ENCODE results near the gene CYB561A3. TPM values are rescaled to one million over a fixed set of nuclear protein-coding genes. Genes with fewer than 3 reads are reported as not detected.

The CYB561A3 gene
- total and polyA plus RNA-seq, 9 donors = 8.8 to 21.3 (median 16.3) TPM

Other genes starting within 250 kb of the CYB561A3 start
- gene VPS37C, start 200.5 kb downstream of the CYB561A3 start, total RNA-seq = 10.0 TPM
- gene VPS37C, start 200.5 kb downstream of the CYB561A3 start, polyA plus RNA-seq (ENCODE audit: insufficient read depth in 1 of 8, insufficient read length in 8 of 8, low replicate concordance in 1 of 8) = 10 to 100 TPM; 14.4 to 19.8 (median 18.0) TPM
- 1.2 TPM for gene PGA3, start 158.4 kb downstream of the CYB561A3 start, total RNA-seq
- gene PGA3, start 158.4 kb downstream of the CYB561A3 start, polyA plus RNA-seq (ENCODE audit: insufficient read depth in 1 of 8, insufficient read length in 8 of 8, low replicate concordance in 1 of 8) = 1 to 10 TPM in 2 of 8 donors, under 1 TPM in 5, not detected in 1; 0.21 to 1.3 (median 0.82) TPM
- gene PGA4, start 139.5 kb downstream of the CYB561A3 start, total RNA-seq = 1.7 TPM
- gene PGA4, start 139.5 kb downstream of the CYB561A3 start, polyA plus RNA-seq (ENCODE audit: insufficient read depth in 1 of 8, insufficient read length in 8 of 8, low replicate concordance in 1 of 8) = 1 to 10 TPM in 6 of 8 donors, under 1 TPM in 2; 0.66 to 4.4 (median 1.7) TPM
- gene PGA5, start 120.7 kb downstream of the CYB561A3 start, total RNA-seq = 0.27 TPM
- gene PGA5, start 120.7 kb downstream of the CYB561A3 start, polyA plus RNA-seq (ENCODE audit: insufficient read depth in 1 of 8, insufficient read length in 8 of 8, low replicate concordance in 1 of 8) = 1 to 10 TPM in 7 of 8 donors, not detected in 1; 1.0 to 2.1 (median 1.1) TPM
- 3.4 TPM for gene VWCE, start 66.6 kb downstream of the CYB561A3 start, total RNA-seq
- gene VWCE, start 66.6 kb downstream of the CYB561A3 start, polyA plus RNA-seq (ENCODE audit: insufficient read depth in 1 of 8, insufficient read length in 8 of 8, low replicate concordance in 1 of 8) = 10 to 100 TPM in 1 of 8 donors, 1 to 10 TPM in 7; 3.3 to 10.2 (median 6.1) TPM
- gene DDB1, start 28.8 kb downstream of the CYB561A3 start, total RNA-seq = 208 TPM
- 100 to 1,000 TPM; 174 to 240 (median 219) TPM for gene DDB1, start 28.8 kb downstream of the CYB561A3 start, polyA plus RNA-seq (ENCODE audit: insufficient read depth in 1 of 8, insufficient read length in 8 of 8, low replicate concordance in 1 of 8)
- gene TKFC, start 28.7 kb downstream of the CYB561A3 start, total RNA-seq = 13.3 TPM
- 10 to 100 TPM; 13.5 to 32.3 (median 19.5) TPM for gene TKFC, start 28.7 kb downstream of the CYB561A3 start, polyA plus RNA-seq (ENCODE audit: insufficient read depth in 1 of 8, insufficient read length in 8 of 8, low replicate concordance in 1 of 8)
- gene TMEM138, start 492 bp upstream of the CYB561A3 start, total RNA-seq = 15.8 TPM
- 10 to 100 TPM; 14.4 to 25.1 (median 20.4) TPM for gene TMEM138, start 492 bp upstream of the CYB561A3 start, polyA plus RNA-seq (ENCODE audit: insufficient read depth in 1 of 8, insufficient read length in 8 of 8, low replicate concordance in 1 of 8)
- gene TMEM216, start 30.7 kb upstream of the CYB561A3 start, total RNA-seq = 14.2 TPM
- gene TMEM216, start 30.7 kb upstream of the CYB561A3 start, polyA plus RNA-seq (ENCODE audit: insufficient read depth in 1 of 8, insufficient read length in 8 of 8, low replicate concordance in 1 of 8) = 10 to 100 TPM; 12.4 to 20.7 (median 16.9) TPM
- 27.8 TPM for gene CPSF7, start 68.1 kb upstream of the CYB561A3 start, total RNA-seq
- 10 to 100 TPM; 59.9 to 75.9 (median 66.2) TPM for gene CPSF7, start 68.1 kb upstream of the CYB561A3 start, polyA plus RNA-seq (ENCODE audit: insufficient read depth in 1 of 8, insufficient read length in 8 of 8, low replicate concordance in 1 of 8)
- 28.0 TPM for gene SDHAF2, start 68.2 kb upstream of the CYB561A3 start, total RNA-seq
- gene SDHAF2, start 68.2 kb upstream of the CYB561A3 start, polyA plus RNA-seq (ENCODE audit: insufficient read depth in 1 of 8, insufficient read length in 8 of 8, low replicate concordance in 1 of 8) = 10 to 100 TPM; 25.2 to 40.2 (median 35.3) TPM
- 0.13 TPM for gene LRRC10B, start 146.9 kb upstream of the CYB561A3 start, total RNA-seq
- gene LRRC10B, start 146.9 kb upstream of the CYB561A3 start, polyA plus RNA-seq (ENCODE audit: insufficient read depth in 1 of 8, insufficient read length in 8 of 8, low replicate concordance in 1 of 8) = under 1 TPM in 7 of 8 donors, not detected in 1; 0.08 to 0.52 (median 0.18) TPM
- gene SYT7, start 219.2 kb upstream of the CYB561A3 start, total RNA-seq = 0.93 TPM
- gene SYT7, start 219.2 kb upstream of the CYB561A3 start, polyA plus RNA-seq (ENCODE audit: insufficient read depth in 1 of 8, insufficient read length in 8 of 8, low replicate concordance in 1 of 8) = 1 to 10 TPM; 2.1 to 2.8 (median 2.4) TPM